Progenitor cell of endocrine pancreas (in vitro differentiated cells): ENCODE measurements around the gene SHISAL2A. TPM values are rescaled to one million over a fixed set of nuclear protein-coding genes. Genes with fewer than 3 reads are reported as not detected.
"Not testable (repeated sequence)": the region's sequence is repeated elsewhere in the genome, so short reads cannot be mapped to it uniquely, and the experiment has no call there.

ENCODE experiments used
- DNase-seq: peaks from one replicate; pipeline ENCODE4 v3.0.0; 2021; ENCODE audit warnings: low spot score; ENCODE audit not compliant: unreplicated experiment
- H3K27ac Mint-ChIP-seq: 2 replicates; pipeline ENCODE4 v1.8.0; 2021; ENCODE audit warnings: mild to moderate bottlenecking, moderate library complexity, mixed read lengths
- H3K27me3 Mint-ChIP-seq: 2 replicates; pipeline ENCODE4 v1.8.0; 2021; ENCODE audit warnings: mixed read lengths
- H3K36me3 Mint-ChIP-seq: 2 replicates; pipeline ENCODE4 v1.8.0; 2022; ENCODE audit warnings: mixed read lengths; ENCODE audit not compliant: insufficient read depth
- H3K4me1 Mint-ChIP-seq: 2 replicates; pipeline ENCODE4 v1.8.0; 2021; ENCODE audit warnings: low read depth, mixed read lengths
- H3K4me3 Mint-ChIP-seq: 2 replicates; pipeline ENCODE4 v1.8.0; 2021; ENCODE audit warnings: low read depth, mild to moderate bottlenecking, moderate library complexity, mixed read lengths
- H3K9me3 Mint-ChIP-seq: 2 replicates; pipeline ENCODE4 v1.8.0; 2021; ENCODE audit warnings: low read depth, mixed read lengths
- CTCF ChIP-seq: fragments of 200-600 bp; sonication (generic); IDR thresholded peaks from one replicate; pipeline ENCODE4 v1.5.0; 2021; ENCODE audit warnings: antibody characterized with exemption, mild to moderate bottlenecking; ENCODE audit not compliant: unreplicated experiment
- total RNA-seq: library from RNA; stranded (reverse); gene quantifications from 2 replicates; pipeline ENCODE4 v1.2.1, GENCODE V29; 2021

Gene SHISAL2A
- total RNA-seq, 1 donor from 2014 or later, result 0.38 TPM

GRCh38 chr1:52681136-52681535 lies 48.2 kb downstream of the SHISAL2A start:
- no peak for DNase-seq
- no peak overlapping the region for H3K27ac Mint-ChIP-seq
- peaks cover 15% of the 10 kb centered on the region for H3K4me1 Mint-ChIP-seq
- no peaks in the 10 kb centered on the region for H3K9me3 Mint-ChIP-seq
- H3K4me3 Mint-ChIP-seq, result no peak overlapping the region
- H3K27me3 Mint-ChIP-seq, result no peaks in the 10 kb centered on the region
- peaks cover 2% of the 10 kb centered on the region for H3K36me3 Mint-ChIP-seq
- no peak for TF ChIP-seq CTCF

GRCh38 chr1:52683367-52683940 lies 50.5 kb downstream of the SHISAL2A start:
- H3K36me3 Mint-ChIP-seq, result peaks cover 9% of the 10 kb centered on the region
- no peaks in the 10 kb centered on the region for H3K9me3 Mint-ChIP-seq
- no peak for DNase-seq
- H3K27me3 Mint-ChIP-seq, result no peaks in the 10 kb centered on the region
- H3K4me3 Mint-ChIP-seq, result no peak overlapping the region
- peaks cover 10% of the 10 kb centered on the region for H3K4me1 Mint-ChIP-seq
- TF ChIP-seq CTCF, result no peak
- H3K27ac Mint-ChIP-seq, result no peak overlapping the region

- Mint-ChIP-seq H3K9me3 (no peaks in the 10 kb centered on the region), H3K27me3 (no peaks in the 10 kb centered on the region), H3K4me1 (peaks cover 4% of the 10 kb centered on the region), H3K36me3 (peaks cover 9% of the 10 kb centered on the region), H3K27ac (no peak overlapping the region), H3K4me3 (no peak overlapping the region)
- DNase-seq, result no peak
- TF ChIP-seq CTCF, result no peak
These were observed 51.6 kb downstream of the SHISAL2A start for GRCh38 chr1:52684545-52684944.

- H3K36me3 Mint-ChIP-seq, H3K27me3 Mint-ChIP-seq, H3K9me3 Mint-ChIP-seq, H3K4me1 Mint-ChIP-seq, H3K4me3 Mint-ChIP-seq: not testable (repeated sequence)
- peak; percentile 89 for TF ChIP-seq CTCF
- DNase-seq, result peak; percentile 60
- peak overlapping the region; percentile 16 for H3K27ac Mint-ChIP-seq
These were observed 53.3 kb downstream of the SHISAL2A start for GRCh38 chr1:52686261-52686751.

GRCh38 chr1:52686830-52687229 lies 53.9 kb downstream of the SHISAL2A start:
- Mint-ChIP-seq H3K4me1 (peaks cover 1% of the 10 kb centered on the region), H3K27ac (no peak overlapping the region), H3K36me3 (peaks cover 11% of the 10 kb centered on the region), H3K4me3 (no peak overlapping the region), H3K27me3 (no peaks in the 10 kb centered on the region), H3K9me3 (no peaks in the 10 kb centered on the region)
- DNase-seq, result no peak
- no peak for TF ChIP-seq CTCF
